Measurements from ENCODE around the gene NADSYN1.

The NADSYN1 gene

DNA sequence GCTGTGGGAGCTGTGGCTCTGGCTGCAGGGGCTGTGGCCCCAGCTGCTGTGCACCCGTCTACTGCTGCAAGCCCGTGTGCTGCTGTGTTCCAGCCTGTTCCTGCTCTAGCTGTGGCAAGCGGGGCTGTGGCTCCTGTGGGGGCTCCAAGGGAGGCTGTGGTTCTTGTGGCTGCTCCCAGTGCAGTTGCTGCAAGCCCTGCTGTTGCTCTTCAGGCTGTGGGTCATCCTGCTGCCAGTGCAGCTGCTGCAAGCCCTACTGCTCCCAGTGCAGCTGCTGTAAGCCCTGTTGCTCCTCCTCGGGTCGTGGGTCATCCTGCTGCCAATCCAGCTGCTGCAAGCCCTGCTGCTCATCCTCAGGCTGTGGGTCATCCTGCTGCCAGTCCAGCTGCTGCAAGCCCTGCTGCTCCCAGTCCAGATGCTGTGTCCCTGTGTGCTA lies 95.7 kb downstream of the NADSYN1 start:
- no peak for DNase-seq (ENCODE audit: low read depth)

All from stimulated activated CD8-positive, alpha-beta memory T cell treated with anti-CD3 and anti-CD28 coated beads, Interleukin-15, amount 100 ng/mL, for 1 hour (primary cell).